Lower leg skin (tissue), 4 donors: Measurements from ENCODE around the gene BAG2. TPM values are rescaled to one million over a fixed set of nuclear protein-coding genes. Genes with fewer than 3 reads are reported as not detected.

Source experiments
- DNase-seq, 2 donors: peaks; one replicate each; pipeline ENCODE4 v3.0.0-alpha.2; 2019; ENCODE audit warnings: low spot score in 2 of 2
- H3K4me3 ChIP-seq: fragments of 200-600 bp; sonication (generic); 2 replicates; pipeline ENCODE4 v1.5.1; 2017; ENCODE audit warnings: mild to moderate bottlenecking, low read depth; ENCODE audit not compliant: poor library complexity, severe bottlenecking
- CTCF ChIP-seq, 3 donors: fragments of 450-650 bp; IDR thresholded peaks; one replicate each; pipeline ENCODE4 v1.5.1; 2016; ENCODE audit warnings: antibody characterized with exemption in 3 of 3, mild to moderate bottlenecking in 3 of 3, moderate library complexity in 2 of 3
- POLR2A ChIP-seq, 2 donors: fragments of 450-650 bp; IDR thresholded peaks; one replicate each; pipeline ENCODE4 v1.6.1; 2016 to 2017; ENCODE audit warnings: antibody characterized with exemption in 2 of 2, mild to moderate bottlenecking in 1 of 2, moderate library complexity in 1 of 2
- WGBS, 2 donors: methylation state at CpG; one replicate each; pipeline ENCODE4 v1.1.5; 2018; 5-methylcytosine and 5-hydroxymethylcytosine counted together
- intact Hi-C: fragments of 100-400 bp; cut with DNase I; formaldehyde crosslinking; loops from one replicate; pipeline ENCODE4 v1.15.0; 2023; ENCODE audit warnings: low total_unique reads
- total RNA-seq, 4 donors: library from RNA; depleted of rRNA; stranded (reverse); fragments of >200 nt; gene quantifications; one replicate each; pipeline ENCODE4 v1.1.0, GENCODE V29; 2016

Gene BAG2
- total RNA-seq, 4 donors from 2014 or later, result 0.49 to 1.2 (median 1.0) TPM

GRCh38 chr6:57226221-57226620 is 54.1 kb downstream of the BAG2 start:
- H3K4me3 ChIP-seq, result no peak overlapping the region
- intact Hi-C loops, result no loop called here
- WGBS, 2 donors, result 55 to 68% methylated on average over 2 of the region's 2 CpGs
- TF ChIP-seq POLR2A (IDR thresholded peaks at IDR 0.05) (no peak), CTCF (IDR thresholded peaks at IDR 0.05) (no peak)
- DNase-seq, result no peak

Other genes with a start within 250 kb of the BAG2 start
- under 1 TPM in 3 of 4 donors, not detected in 1; 0.27 to 0.58 (median 0.42) TPM for gene BEND6, start 217.2 kb upstream of the BAG2 start, total RNA-seq
- 1 to 10 TPM; 2.2 to 5.1 (median 3.5) TPM for gene KIAA1586, start 125.6 kb upstream of the BAG2 start, total RNA-seq
- 10 to 100 TPM; 36.8 to 68.9 (median 49.7) TPM for gene ZNF451, start 82.1 kb upstream of the BAG2 start, total RNA-seq
- gene RAB23, start 50.0 kb downstream of the BAG2 start, total RNA-seq, result 1 to 10 TPM; 4.7 to 9.8 (median 6.9) TPM
- gene PRIM2, start 145.3 kb downstream of the BAG2 start, total RNA-seq, result 1 to 10 TPM; 6.4 to 9.7 (median 6.7) TPM